A172 (cell line): ENCODE results near the gene RSPH10B2. TPM values are rescaled to one million over a fixed set of nuclear protein-coding genes. Genes with fewer than 3 reads are reported as not detected.
"Not testable (repeated sequence)": the region's sequence is repeated elsewhere in the genome, so short reads cannot be mapped to it uniquely, and the experiment has no call there.

ENCODE experiments used
- DNase-seq: peaks from one replicate; pipeline ENCODE4 v3.0.0-alpha.2; 2015; ENCODE audit warnings: low spot score
- total RNA-seq: library from RNA; depleted of rRNA; stranded (reverse); fragments of >200 nt; shearing (Covaris generic); gene quantifications from 2 replicates; pipeline ENCODE4 v1.2.3, GENCODE V29; 2014; rRNA removed

RSPH10B2 gene
- 0.05 TPM in 1 of 2 replicates, not detected in the other for total RNA-seq

DNA sequence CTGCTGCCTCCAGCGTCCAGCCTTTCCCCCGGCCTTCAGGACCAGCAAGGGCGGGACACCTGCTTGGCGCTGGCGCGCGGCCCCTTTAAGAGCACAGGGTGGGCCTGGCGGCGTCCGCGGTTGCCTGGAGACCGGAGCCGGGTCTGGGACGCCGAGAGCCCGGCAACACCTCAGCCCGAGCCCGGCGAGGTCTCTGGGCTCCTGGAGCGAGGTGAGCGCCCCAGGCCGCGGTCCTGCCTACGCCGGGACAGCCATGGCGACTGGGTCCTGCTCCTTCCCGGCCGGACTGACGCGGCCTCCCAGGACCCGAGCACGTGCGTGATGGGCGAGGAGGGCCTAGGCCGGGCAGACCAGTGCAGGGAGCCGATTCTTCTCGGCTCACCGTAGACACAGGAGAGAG, at the start of gene RSPH10B2:
Gene RSPH10B2, plus strand, starts transcription at position 140 of the 400 bp plus-strand sequence. CDS start 3,575 bp downstream, outside the sequence.
- not testable (repeated sequence) for DNase-seq

DNA sequence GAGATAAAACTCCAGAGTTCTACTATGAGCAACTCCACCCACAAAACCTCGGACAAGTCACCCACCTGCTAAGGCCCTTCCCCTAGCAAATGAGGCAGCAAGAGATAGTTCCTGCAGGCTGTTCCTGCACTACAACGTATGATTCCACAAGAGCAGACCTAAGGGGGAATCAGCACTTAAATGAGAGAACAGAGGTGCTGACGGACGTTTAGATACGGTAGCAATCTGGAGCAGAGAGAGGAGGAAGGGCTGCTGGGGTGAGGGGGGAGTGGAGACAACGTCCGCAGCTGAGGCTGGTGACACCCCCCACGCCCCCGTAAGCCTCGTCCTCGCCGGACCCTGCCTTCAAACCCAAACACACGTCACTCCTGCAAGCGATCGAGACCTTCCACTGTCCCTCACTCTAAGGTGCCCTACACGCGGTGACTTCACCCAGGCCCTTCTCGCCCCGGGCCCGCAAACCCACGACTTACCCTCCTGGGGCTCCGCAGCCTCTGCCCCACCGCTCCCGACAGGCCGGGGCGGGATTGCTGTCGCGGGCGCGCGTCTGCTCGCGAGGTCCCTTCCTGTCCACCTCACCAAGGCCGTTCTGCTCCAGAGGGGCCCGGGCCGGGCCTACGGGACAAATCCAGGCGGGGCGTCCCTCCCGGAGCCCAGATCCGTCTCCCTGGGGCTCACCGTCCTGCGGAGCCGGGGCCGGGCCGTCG, 47.8 kb upstream of the RSPH10B2 start:
- peak; percentile 36 for DNase-seq

DNA sequence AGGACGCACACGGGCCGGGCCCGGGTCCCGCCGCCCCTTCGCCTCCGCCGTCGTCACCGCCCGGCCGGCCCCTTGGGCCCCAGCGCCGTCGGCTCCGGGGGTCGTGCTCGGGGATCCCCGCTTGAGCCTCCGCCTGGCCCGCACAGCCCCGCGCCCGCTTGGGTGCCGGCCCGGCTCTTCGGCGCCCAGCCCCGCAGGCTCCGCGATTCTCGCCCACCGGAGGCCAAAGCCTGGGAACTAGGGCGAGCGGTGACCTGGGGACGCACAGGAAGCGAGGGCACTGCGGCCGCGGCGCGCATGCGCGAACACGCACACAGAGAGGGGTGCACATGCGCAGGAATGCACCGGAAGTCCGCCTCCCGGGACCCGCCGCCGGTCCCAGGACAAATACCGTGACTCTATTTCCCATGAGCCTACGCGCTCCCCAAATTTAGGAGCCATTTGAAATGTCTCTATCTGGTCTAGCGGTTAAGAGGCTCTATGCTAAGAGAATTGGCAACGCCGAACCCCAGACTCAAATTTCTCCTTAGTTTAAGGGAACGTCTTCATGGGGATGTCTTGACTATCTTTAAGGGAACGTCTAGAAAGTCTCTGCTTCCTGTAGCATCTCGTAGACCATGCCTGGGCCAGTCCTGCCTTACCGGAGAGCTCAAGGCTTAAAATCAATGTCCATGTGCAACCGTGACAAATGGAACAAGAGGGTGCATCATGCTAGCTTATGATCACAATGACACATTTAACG, 47.1 kb upstream of the RSPH10B2 start, which contains the start of gene ZNF12:
Gene ZNF12, minus strand, starts transcription at position 282 of the 742 bp plus-strand sequence. CDS start 1,774 bp downstream, outside the sequence.
- peak; percentile 91 for DNase-seq

DNA sequence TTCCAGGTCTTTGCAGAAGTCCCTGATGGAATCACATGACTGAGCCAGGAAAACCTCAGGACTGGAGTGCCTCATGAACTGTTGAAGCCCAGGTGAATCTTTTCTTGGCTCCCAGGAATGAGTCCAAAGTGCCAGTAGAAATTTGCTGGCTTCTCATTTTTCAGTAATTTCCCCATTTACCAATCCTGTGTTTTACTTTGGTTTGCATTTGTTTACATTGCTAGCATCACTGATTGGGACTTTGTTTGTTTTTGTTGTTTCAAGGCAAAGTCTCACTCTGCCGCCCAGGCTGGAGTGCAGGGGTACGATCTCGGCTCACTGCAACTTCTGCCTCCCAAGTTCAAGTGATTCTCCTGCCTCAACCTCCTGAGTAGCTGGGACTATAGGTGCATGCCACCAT, 45.6 kb upstream of the RSPH10B2 start:
- no peak for DNase-seq

DNA sequence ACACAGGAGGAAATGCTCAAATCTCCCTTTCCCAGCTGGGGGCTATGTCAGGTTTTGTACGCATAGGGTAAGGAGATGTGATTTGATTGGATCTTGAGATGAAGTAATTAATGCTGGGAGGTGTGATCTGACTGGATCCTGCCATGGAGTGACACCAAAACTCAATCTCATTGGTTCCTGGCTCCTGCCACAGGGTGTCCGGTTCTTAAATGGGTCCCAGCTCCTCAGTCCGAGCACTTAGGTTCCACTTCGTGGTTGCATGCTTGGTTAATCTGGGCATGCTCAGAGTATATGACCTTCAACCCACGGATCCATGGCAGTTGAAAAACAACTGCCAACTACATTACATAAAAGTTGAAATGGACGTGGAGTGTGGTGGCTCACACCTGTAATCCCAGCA, 44.1 kb upstream of the RSPH10B2 start:
- no peak for DNase-seq

DNA sequence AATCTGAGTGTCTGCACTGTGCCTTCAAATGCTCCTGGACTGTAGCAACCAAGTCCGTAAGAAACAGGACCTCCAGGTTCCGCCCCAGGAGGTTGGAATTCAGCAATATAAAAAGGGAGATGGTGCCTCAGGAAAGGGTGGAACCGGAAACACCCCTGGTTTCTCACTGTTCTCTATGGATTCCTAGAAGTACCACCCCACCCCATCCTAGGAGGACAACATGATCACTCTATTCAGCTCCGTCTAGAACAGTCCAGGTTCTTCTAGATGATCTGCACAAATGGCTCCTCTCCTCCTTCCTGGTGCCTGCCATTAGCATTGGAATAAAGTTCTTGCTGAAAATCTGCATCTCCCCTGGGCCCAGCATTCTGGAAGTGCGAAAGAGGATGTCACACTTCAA, 39.5 kb upstream of the RSPH10B2 start:
- no peak for DNase-seq

DNA sequence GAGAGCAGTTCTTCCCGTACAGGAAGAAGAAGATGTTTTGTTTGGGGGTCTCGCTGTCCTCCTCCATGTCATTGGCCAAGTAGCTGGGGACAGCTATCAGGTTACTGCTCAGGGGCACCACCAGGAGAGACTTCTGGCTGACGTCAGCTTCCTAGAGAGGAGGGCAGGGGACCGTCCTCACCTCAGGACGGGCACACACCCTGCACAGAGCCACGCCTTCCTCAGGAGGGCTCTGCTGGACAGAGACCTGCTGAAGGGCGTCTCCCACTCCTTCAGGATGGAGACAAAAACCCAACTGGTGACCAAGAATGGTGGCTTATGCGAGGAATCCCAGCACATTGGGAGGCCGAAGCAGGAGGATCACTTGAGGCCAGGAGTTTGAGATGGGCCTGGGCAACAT, 38.0 kb upstream of the RSPH10B2 start:
- not testable (repeated sequence) for DNase-seq

DNA sequence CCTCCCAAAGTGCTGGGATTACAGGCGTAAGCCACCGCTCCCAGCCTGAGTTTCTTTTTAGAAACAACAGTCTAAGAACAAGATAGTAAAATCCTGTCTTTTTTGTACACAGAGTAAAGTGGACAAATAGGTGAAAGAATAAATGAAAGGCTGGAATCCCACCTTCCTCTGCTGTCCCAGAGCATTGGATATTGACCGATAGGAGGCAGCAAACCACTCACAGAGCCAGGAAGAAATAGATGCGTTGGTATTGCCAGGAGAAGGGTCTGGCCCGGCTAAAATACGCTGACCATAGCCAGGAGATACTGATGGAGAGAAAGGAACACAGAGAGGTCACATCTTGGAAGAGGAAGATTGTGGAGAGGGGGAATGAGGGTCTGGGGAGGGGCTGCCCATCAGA, 35.8 kb upstream of the RSPH10B2 start:
- DNase-seq: no peak

DNA sequence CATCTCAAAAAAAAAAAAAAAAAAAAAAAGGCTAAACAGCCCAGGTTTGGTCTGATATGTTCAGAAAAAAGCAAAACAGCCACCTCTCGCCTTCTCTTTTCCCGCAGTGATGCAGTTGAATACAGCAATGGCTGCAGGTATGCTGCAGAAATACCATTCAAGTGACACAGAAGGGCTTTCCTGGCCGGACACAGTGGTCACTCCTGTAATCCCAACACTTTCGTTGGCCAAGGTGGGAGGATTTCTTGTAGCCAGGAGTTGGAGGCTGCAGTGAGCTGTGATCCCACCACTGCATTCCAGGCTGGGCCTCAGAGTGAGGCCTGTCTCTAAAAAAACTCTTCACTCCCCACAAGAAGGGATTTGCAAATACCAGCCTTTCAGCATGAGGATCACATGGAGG, 29.6 kb upstream of the RSPH10B2 start:
- not testable (repeated sequence) for DNase-seq

DNA sequence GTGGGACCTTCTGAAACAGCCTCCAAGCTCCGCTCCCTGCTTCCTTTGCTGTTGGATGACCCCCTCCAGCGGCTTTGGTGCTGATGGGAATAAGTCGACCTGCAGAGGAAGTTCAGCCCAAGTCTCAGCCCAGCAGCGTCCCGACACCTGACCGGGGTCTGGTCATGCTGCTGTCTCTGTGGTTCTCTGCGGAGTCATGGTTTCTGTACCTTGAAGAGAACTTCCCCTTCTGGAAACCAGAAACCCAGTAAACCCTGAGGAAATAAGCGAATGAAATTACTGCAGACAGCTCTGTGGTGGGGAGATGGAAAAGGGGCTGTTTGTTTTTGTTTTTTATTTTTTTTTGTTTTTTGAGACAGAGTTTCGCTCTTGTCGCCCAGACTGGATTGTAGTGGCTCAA, 28.9 kb upstream of the RSPH10B2 start:
- DNase-seq: no peak

DNA sequence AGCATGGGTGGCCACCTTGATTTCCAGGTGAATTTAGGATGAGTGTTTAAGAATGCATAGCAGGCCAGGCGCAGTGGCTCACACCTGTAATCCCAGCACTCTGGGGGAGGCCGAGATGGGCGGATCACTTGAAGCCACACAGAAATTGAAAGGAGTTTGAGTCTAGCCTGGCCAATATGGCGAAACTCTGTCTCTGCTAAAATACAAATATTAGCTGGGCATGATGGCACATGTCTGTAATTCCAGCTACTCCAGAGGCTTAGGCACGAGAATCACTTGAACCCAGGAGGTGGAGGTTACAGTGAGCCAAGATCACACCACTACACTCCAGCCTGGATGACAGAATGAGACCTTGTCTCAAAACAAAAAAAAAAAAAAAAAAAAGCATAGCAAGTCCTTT, 27.6 kb upstream of the RSPH10B2 start:
- not testable (repeated sequence) for DNase-seq

DNA sequence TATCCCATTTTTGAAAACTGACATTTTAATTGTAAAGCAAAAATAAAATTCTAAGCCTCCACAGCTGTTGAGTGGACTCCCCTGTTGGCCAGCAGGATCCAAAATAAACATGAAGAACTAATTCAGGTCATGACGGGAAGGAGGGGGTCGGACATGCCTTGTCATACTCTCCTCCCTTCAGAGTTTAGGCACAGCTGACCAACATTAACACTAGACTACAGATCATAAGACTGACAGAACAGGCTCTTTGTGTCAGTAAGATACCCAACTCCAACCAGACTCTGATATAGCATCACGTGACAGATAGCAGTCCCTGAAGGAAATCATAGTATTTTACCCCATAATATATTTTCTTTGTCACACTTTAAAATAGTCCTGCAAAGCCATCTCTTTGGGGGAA, 26.2 kb upstream of the RSPH10B2 start:
- DNase-seq: no peak

DNA sequence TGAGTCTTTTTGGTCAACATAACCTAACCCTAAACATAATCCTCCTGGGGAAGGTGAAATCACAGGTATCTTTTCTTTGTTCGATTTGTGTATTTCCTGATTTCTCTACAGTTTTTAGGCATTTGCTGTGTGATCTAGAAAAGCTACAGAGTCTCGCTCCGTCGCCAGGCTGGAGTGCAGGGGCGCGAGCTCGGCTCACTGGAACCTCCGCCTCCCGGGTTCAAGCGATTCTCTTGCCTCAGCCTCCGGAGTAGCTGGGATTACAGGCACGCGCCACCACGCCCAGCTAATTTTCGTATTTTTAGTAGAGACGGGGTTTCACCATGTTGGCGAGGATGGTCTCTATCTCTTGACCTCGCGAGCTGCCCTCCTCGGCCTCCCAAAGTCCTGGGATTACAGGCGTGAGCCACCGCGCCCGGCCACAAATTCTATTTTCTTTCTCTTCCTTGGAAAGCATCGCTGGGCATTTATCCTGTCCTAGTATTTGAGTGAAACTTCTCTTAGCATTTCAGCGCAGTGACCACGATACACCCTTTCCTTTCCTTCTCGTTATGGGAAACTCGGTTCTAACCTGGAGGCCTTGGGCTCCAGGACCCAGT, 24.9 kb upstream of the RSPH10B2 start:
- DNase-seq: not testable (repeated sequence)

DNA sequence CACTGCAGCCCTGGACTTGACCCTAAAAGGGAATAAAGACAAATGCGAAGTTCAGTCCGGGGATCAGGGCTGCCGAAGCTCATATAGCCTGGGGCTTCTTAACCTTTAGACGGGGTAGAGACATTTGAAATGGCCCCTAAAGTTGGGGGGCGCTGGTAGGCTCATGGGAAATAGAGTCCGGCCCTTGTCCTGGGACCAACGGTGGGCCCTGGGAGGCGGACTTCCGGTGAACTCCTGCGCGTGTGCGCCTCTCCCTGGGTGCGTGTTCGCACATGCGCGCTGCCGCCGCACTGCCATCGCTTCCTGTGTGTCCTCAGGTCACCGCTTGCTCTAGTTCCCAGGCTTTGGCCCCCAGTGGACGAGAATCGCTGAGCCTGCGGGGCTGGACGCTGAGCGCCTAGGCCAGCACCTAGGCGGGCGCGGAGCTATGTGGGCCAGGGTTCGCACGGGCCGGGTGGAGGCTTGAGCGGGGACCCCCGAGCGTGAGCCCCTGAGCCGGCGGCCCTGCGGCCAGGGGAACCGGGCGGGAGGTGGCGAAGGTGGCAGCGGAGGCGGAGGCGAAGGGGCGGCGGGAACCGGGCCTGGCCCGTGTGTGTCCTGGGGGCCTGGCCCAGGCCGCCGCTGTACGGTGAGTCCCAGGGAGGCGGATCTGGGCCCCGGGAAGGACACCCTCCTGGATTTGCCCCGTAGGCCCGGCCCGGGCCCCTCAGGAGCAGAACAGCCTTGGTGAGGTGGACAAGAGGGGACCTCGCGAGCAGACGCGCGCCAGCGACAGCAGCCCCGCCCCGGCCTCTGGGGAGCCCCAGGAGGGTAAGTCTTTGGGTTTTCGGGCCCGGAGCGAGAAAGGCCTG, 24.2 kb upstream of the RSPH10B2 start:
- DNase-seq: peak; percentile 55

DNA sequence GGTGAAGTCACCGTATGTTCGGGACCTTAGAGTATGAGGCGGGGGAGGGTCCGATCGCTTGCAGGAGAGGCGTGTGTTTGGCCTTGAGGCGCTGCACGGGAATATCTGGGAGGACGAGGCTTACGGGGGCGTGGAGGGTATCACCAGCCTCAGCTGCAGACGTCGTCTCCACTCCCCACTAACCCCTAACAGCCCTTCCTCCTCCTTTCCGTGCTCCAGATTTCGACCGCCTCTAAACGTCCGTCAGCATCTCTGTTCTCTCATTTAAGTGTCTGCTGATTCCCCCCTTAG, 23.6 kb upstream of the RSPH10B2 start:
- no peak for DNase-seq

DNA sequence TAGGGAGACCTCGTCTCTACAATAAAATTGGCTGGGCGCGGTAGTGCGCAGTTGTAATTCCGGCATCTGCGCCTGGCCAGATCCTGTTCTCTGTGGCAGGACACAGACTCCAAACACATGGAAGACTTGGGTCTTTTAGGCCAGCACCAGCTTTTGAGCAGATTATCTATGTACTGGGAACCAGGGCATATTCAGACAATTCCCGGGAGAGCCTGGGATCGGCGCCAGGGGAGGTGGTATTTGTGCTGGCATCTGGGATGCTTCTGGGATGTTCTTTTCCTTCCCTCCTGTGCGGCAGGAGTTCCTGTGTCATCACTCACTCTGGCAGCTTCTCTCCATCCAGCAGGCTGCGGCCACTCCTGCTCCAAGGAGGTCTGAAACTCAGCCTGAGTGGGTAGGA, 15.5 kb upstream of the RSPH10B2 start:
- DNase-seq: not testable (repeated sequence)

DNA sequence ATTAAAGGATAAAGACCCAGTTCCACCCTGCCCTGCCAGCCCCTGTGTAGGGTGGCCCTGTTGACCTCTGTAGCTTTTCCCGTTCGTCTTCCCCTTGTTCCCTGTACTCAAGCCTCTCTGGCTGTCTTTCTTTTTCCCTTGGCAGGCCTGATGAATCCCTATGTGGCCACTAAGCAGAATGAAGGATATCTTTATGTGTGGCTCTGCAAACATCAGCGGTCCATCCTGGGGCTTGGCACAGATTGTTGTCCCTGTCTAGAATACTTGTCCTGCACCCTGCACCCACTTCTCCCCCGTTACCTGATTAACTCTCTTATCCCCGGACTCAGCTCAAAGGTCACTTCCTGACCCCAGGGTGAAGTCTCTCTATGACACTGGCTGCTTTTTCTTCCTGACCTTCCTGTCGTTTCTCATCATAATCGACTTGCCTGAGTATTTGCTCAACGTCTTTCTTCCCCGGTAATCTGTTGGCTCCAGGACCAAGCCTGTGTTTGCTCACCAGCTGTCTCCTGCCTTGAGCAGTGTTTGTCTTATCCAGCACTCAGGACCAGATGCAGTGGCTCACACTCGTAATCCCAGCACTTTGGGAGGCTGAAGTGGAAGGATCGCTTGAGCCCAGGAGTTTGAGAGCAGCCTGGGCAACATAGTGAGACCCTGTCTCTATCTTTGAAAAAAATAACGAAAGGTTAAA, 9.3 kb upstream of the RSPH10B2 start:
- not testable (repeated sequence) for DNase-seq

DNA sequence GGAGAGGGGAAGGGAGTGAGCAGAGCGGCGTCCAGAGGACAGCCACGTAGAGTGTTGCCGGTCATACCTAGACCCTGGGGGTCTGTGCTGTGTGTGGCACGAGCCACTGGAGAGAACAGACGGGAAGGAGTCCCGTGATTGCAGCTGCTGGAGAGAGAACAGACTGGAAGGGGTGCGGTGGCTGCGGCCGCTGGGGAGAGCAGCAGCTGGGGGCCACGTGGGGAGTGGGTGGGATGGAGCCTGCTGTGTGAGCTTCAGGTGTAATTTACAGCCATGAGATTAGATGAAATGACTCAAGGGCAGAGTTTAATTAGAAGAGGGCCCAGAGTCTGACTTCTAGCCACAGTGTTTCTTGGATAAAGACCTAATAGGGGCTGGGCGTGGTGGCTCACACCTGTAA, 4.6 kb upstream of the RSPH10B2 start:
- DNase-seq: not testable (repeated sequence)

DNA sequence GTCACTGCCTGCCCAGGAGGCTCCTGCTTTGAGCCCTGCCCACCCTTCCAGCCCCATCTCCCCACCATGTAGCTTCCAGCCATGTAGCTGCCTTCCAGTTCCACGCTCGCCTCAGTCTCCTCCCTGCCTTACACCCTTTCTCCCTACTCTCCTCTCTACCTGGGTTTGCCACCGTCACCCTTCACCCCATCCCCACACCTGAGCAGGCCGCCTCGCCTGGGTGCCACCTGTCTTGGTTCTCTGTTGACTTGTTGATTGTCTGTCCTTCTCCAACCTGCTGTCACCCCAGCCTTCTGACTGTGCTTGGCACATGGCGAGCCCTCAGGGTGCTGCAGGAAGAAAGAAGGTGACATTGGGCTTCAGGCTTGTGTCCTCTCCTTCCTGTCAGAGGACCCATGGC, 3.7 kb upstream of the RSPH10B2 start:
- DNase-seq: not testable (repeated sequence)

DNA sequence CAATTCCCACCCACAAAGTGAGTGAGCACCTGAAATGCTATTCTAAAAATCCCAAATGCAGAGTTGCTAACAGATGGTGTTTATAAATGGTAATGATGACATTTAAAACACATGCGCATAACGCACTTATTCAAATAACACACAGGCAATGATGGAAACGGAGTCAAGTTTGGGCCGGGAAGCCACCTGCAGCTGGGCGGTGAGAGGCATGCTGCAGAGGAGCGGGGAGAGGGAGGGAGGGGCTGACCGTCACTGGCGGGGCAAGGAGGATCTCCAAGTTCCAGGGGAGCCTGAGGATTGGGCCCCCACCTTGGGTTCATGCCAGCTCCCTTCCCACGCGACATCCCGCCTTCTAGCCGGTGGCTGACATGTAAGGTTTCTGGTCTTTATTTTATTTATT, 7.3 kb downstream of the RSPH10B2 start:
- not testable (repeated sequence) for DNase-seq

DNA sequence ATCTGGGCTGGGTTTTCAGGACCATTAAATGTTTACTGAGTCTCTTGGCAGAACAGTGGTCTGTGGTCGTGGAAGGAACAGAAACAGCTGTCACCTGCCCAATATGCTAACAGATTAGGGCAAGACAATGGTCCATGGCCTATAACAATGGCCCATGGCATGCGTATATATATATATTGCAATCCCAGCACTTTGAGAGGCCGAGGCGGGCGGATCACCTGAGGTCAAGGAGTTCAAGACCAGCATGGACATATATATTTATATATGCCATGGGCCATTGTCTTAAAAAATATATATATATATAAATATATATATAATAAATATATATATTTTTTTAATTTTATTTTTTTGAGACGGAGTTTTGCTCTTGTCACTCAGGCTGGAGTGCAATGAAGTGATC, 27.7 kb downstream of the RSPH10B2 start:
- not testable (repeated sequence) for DNase-seq
